Astrocyte (in vitro differentiated cells and primary cell): Measurements from ENCODE around the gene ZNF668. TPM values are rescaled to one million over a fixed set of nuclear protein-coding genes. Genes with fewer than 3 reads are reported as not detected.

Source experiments
- DNase-seq: peaks from one replicate; pipeline ENCODE4 v3.0.0-alpha.2; 2010; ENCODE audit warnings: low read depth
- FAIRE-seq: peaks from 2 replicates; lab custom pipeline; 2011; peaks lifted over from hg19 to GRCh38; lab: Jason Lieb, UNC
- H2AFZ ChIP-seq: 2 replicates; pipeline ENCODE4 v1.6.0; 2012; ENCODE audit warnings: low read depth, low read length, inconsistent platforms
- H3K27ac ChIP-seq: 2 replicates; pipeline ENCODE4 v1.5.1; 2011; ENCODE audit warnings: low read depth, low read length, inconsistent platforms
- H3K27me3 ChIP-seq: 2 replicates; pipeline ENCODE4 v1.6.0; 2011; ENCODE audit warnings: low read length, inconsistent platforms; ENCODE audit not compliant: insufficient read depth
- H3K36me3 ChIP-seq: 2 replicates; pipeline ENCODE4 v1.5.1; 2011; ENCODE audit warnings: low read length, inconsistent platforms; ENCODE audit not compliant: insufficient read depth
- H3K4me1 ChIP-seq: 2 replicates; pipeline ENCODE4 v1.5.1; 2011; ENCODE audit warnings: low read length, inconsistent platforms; ENCODE audit not compliant: insufficient read depth
- H3K4me2 ChIP-seq: 2 replicates; pipeline ENCODE4 v1.6.0; 2012; ENCODE audit warnings: low read length, inconsistent platforms
- H3K4me3 ChIP-seq: 2 replicates; pipeline ENCODE4 v1.5.1; 2011; ENCODE audit warnings: low read depth, mild to moderate bottlenecking, low read length, inconsistent platforms; ENCODE audit not compliant: insufficient read depth
- H3K79me2 ChIP-seq: 2 replicates; pipeline ENCODE4 v1.6.0; 2012; ENCODE audit warnings: mild to moderate bottlenecking, low read length, inconsistent platforms; ENCODE audit not compliant: insufficient read depth
- H3K9ac ChIP-seq: 2 replicates; pipeline ENCODE4 v1.6.0; 2012; ENCODE audit warnings: mild to moderate bottlenecking, low read length, inconsistent platforms
- H3K9me3 ChIP-seq: 2 replicates; pipeline ENCODE4 v1.5.1; 2012; ENCODE audit warnings: low read depth, mild to moderate bottlenecking, low read length, inconsistent platforms; ENCODE audit not compliant: insufficient read depth
- H4K20me1 ChIP-seq: 2 replicates; pipeline ENCODE4 v1.6.0; 2012; ENCODE audit warnings: low read length, inconsistent platforms; ENCODE audit not compliant: insufficient read depth
- H3K27ac Mint-ChIP-seq: one replicate; pipeline ENCODE4 v1.8.0; 2021; ENCODE audit warnings: mild to moderate bottlenecking, mixed read lengths; ENCODE audit not compliant: unreplicated experiment
- H3K27me3 Mint-ChIP-seq: one replicate; pipeline ENCODE4 v1.8.0; 2021; ENCODE audit warnings: low read depth, mixed read lengths; ENCODE audit not compliant: unreplicated experiment
- H3K36me3 Mint-ChIP-seq: one replicate; pipeline ENCODE4 v1.8.0; 2021; ENCODE audit warnings: low read depth, mixed read lengths; ENCODE audit not compliant: unreplicated experiment
- H3K4me1 Mint-ChIP-seq: one replicate; pipeline ENCODE4 v1.8.0; 2021; ENCODE audit warnings: low read depth, mixed read lengths; ENCODE audit not compliant: unreplicated experiment
- H3K4me3 Mint-ChIP-seq: one replicate; pipeline ENCODE4 v1.8.0; 2021; ENCODE audit warnings: mild to moderate bottlenecking, moderate library complexity, mixed read lengths; ENCODE audit not compliant: unreplicated experiment
- H3K9me3 Mint-ChIP-seq: one replicate; pipeline ENCODE4 v1.8.0; 2021; ENCODE audit warnings: mild to moderate bottlenecking, mixed read lengths; ENCODE audit not compliant: unreplicated experiment
- EZH2 ChIP-seq: IDR thresholded peaks from 2 replicates; pipeline ENCODE4 v1.6.1; 2012; ENCODE audit warnings: mild to moderate bottlenecking, low read length, inconsistent platforms; ENCODE audit not compliant: insufficient read depth
- total RNA-seq: library from RNA; stranded (reverse); gene quantifications from 2 replicates; pipeline ENCODE4 v1.2.1, GENCODE V29; 2021
- TF ChIP-seq, protein P1 (sequence below): IDR thresholded peaks from 2 replicates; pipeline ENCODE4 v1.5.1; 2011; ENCODE audit warnings: low read depth, mild to moderate bottlenecking, inconsistent platforms, low read length, moderate library complexity; ENCODE audit not compliant: insufficient read depth

Gene ZNF668
- total RNA-seq, 1 donor from 2014 or later = 21.6 TPM

DNA sequence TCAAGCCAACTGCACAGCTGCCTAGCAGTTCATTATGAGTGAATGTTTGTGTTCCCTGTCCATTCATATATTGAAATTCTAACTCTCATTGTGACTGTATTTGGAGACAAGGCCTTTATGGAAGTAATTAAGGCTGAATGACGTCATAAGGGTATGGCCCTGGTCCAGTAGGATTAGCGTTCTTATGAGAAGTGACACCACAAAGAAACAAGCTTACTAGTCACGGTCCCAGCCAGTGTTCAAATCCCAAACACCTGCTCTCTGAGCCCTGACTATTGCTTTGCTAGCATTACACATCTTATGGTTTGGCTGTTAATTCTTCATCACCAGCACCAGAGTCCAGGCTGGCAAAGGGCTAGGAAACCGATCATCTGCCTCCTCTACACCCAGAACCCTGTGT lies 2.2 kb downstream of the ZNF668 start:
- no peaks in the 10 kb centered on the region for H3K9me3 Mint-ChIP-seq
- no peak for FAIRE-seq
- H3K9ac ChIP-seq = peak overlapping the region; percentile 95
- peaks cover under 1% of the 10 kb centered on the region for H3K36me3 Mint-ChIP-seq
- peak; percentile 79 for DNase-seq
- peaks cover 8% of the 10 kb centered on the region for H3K4me1 Mint-ChIP-seq
- no peaks in the 10 kb centered on the region for H3K27me3 Mint-ChIP-seq
- H3K27me3 ChIP-seq = no peaks in the 10 kb centered on the region
- peak overlapping the region; percentile 99 for H3K4me3 ChIP-seq
- peak overlapping the region; percentile 99 for H3K4me2 ChIP-seq
- H4K20me1 ChIP-seq = peaks cover 16% of the 10 kb centered on the region
- H3K79me2 ChIP-seq = peaks cover 87% of the 10 kb centered on the region
- H3K4me1 ChIP-seq = peaks cover 15% of the 10 kb centered on the region
- H2AFZ ChIP-seq = no peak overlapping the region
- H3K4me3 Mint-ChIP-seq = peak overlapping the region; percentile 99
- H3K36me3 ChIP-seq = no peaks in the 10 kb centered on the region
- H3K9me3 ChIP-seq = no peaks in the 10 kb centered on the region
- TF ChIP-seq, protein P1, sequence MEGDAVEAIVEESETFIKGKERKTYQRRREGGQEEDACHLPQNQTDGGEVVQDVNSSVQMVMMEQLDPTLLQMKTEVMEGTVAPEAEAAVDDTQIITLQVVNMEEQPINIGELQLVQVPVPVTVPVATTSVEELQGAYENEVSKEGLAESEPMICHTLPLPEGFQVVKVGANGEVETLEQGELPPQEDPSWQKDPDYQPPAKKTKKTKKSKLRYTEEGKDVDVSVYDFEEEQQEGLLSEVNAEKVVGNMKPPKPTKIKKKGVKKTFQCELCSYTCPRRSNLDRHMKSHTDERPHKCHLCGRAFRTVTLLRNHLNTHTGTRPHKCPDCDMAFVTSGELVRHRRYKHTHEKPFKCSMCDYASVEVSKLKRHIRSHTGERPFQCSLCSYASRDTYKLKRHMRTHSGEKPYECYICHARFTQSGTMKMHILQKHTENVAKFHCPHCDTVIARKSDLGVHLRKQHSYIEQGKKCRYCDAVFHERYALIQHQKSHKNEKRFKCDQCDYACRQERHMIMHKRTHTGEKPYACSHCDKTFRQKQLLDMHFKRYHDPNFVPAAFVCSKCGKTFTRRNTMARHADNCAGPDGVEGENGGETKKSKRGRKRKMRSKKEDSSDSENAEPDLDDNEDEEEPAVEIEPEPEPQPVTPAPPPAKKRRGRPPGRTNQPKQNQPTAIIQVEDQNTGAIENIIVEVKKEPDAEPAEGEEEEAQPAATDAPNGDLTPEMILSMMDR = no peak
- no peak for TF ChIP-seq EZH2
- peak overlapping the region; percentile 92 for H3K27ac ChIP-seq
- H3K27ac Mint-ChIP-seq = peak overlapping the region; percentile 97

DNA sequence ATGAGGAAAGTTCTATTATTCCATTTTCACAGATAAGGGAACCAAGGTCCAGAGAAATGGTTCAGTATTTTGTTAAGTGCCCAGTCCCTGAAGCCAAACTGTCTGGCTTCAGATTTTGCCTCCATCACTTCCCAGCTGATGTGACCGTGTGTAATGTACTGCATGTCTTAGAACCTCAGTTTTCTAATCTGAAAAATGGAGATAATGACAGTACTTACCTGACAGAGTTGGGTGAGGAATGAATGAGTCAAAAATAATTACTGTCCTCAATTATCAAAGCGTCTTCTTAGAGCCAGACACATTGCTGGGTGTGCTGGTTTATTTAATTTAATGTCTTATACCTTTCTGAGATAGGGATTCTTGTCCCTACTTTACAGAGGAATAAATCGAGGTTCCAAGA lies 6.7 kb downstream of the ZNF668 start:
- Histone ChIP-seq H2AFZ (no peak overlapping the region), H3K36me3 (peaks cover 3% of the 10 kb centered on the region), H3K27ac (no peak overlapping the region), H3K27me3 (no peaks in the 10 kb centered on the region), H3K79me2 (peaks cover 81% of the 10 kb centered on the region), H3K9me3 (no peaks in the 10 kb centered on the region), H3K9ac (no peak overlapping the region), H3K4me1 (peaks cover 29% of the 10 kb centered on the region), H3K4me2 (no peak overlapping the region), H4K20me1 (peaks cover 15% of the 10 kb centered on the region), H3K4me3 (no peak overlapping the region)
- Mint-ChIP-seq H3K4me1 (peaks cover 19% of the 10 kb centered on the region), H3K27ac (peak overlapping the region; percentile 42), H3K36me3 (peaks cover 15% of the 10 kb centered on the region), H3K27me3 (no peaks in the 10 kb centered on the region), H3K9me3 (no peaks in the 10 kb centered on the region), H3K4me3 (no peak overlapping the region)
- DNase-seq (no peak), FAIRE-seq (no peak)
- TF ChIP-seq, protein P1 = no peak
- no peak for TF ChIP-seq EZH2

DNA sequence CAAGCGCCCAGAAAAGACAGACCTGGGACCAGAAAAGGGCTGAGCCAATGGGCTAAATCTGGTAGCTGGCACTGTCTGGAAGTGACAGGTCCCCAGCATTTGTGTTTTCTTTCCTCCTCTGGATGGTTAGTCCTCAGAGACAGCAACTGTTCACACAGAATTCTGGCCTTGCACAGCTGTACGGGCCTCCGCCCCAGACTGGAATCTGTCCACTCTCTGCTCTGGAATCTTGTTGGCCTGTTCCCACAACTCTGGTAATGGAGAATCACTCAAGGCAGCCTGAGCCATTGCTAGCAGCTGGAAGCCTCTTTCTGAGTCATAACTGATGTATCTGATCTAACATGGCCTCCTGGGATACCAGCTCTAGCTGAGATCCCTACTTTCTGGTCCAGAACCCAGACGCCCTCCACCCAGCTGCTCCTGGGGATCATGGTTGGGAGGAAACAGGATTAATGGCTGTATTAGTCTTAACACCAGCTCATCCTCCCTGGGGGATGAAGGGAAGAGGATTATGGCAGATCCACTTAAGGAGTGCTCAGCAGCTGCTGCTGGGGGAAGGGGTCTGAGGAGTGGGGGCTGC lies 9.1 kb downstream of the ZNF668 start:
- Mint-ChIP-seq H3K27ac (peak overlapping the region; percentile 100), H3K36me3 (peaks cover 22% of the 10 kb centered on the region), H3K27me3 (no peaks in the 10 kb centered on the region), H3K9me3 (no peaks in the 10 kb centered on the region), H3K4me1 (peaks cover 16% of the 10 kb centered on the region), H3K4me3 (peak overlapping the region; percentile 75)
- H3K9ac ChIP-seq = peak overlapping the region; percentile 75
- H3K27ac ChIP-seq = peak overlapping the region; percentile 93
- H3K4me1 ChIP-seq = peaks cover 19% of the 10 kb centered on the region
- peak; percentile 94 for DNase-seq
- H3K27me3 ChIP-seq = no peaks in the 10 kb centered on the region
- peaks cover 73% of the 10 kb centered on the region for H3K79me2 ChIP-seq
- peaks cover 5% of the 10 kb centered on the region for H4K20me1 ChIP-seq
- H3K4me2 ChIP-seq = peak overlapping the region; percentile 79
- peak; percentile 87 for FAIRE-seq
- H3K36me3 ChIP-seq = peaks cover 16% of the 10 kb centered on the region
- no peaks in the 10 kb centered on the region for H3K9me3 ChIP-seq
- TF ChIP-seq, protein P1 = no peak
- TF ChIP-seq EZH2 = no peak
- peak overlapping the region; percentile 66 for H2AFZ ChIP-seq
- H3K4me3 ChIP-seq = no peak overlapping the region
